K562 (cell line): ENCODE results near the gene AFAP1. TPM values are rescaled to one million over a fixed set of nuclear protein-coding genes. Genes with fewer than 3 reads are reported as not detected.

ENCODE experiments used
- ATAC-seq: fragments of 200-7000 bp; cut with Tn5 transposase; 3 replicates; pipeline ENCODE4 v1.9.1; 2020; ENCODE audit warnings: moderate library complexity
- BruUV-seq: library from RNA; stranded (reverse); fragments of 400-500 nt; replicated peaks from 2 replicates; lab custom pipeline; 2021; lab: Mats Ljungman, UMichigan
- CTCF ChIA-PET: fragments of 300-600 bp; formaldehyde crosslinking; extraction: SDS; loops from one replicate; lab custom pipeline; 2021; ENCODE audit warnings: low intra/inter-chr PET ratio; lab: Yijun Ruan, JAX
- POLR2A ChIA-PET: fragments of 300-600, 350-650 bp; sonication (Branson Sonifier 250); formaldehyde crosslinking; extraction: SDS; loops from one replicate; lab custom pipeline; 2021; ENCODE audit warnings: antibody characterized with exemption, inconsistent platforms; lab: Yijun Ruan, JAX
- DNase-seq, 4 experiments: peaks; one replicate each; pipeline versions ENCODE4 v3.0.0 to v3.0.0-alpha.2; 2011 to 2018; ENCODE audit warnings: low spot score in 3 of 4, mixed read lengths in 3 of 4; ENCODE audit errors: extremely low read depth in 1 of 4
- FAIRE-seq: peaks from 2 replicates; lab custom pipeline; 2011; peaks lifted over from hg19 to GRCh38; lab: Jason Lieb, UNC
- H2AFZ ChIP-seq: 2 replicates; pipeline ENCODE4 v1.6.0; 2011; ENCODE audit warnings: low read depth, low read length, control low read depth, inconsistent platforms
- H3K27ac ChIP-seq: fragments of 200-600 bp; 3 replicates; pipeline ENCODE4 v1.8.0; 2011; ENCODE audit warnings: low read depth, mild to moderate bottlenecking, control low read depth, inconsistent platforms, low read length, moderate library complexity, mixed read lengths; ENCODE audit errors: extremely low read depth
- H3K27me3 ChIP-seq, 2 experiments: fragments of 300-600 bp in 1 of 2; 2 replicates in 1 of 2; 3 replicates in 1 of 2; pipeline versions ENCODE4 v1.6.0 to v1.8.0; 2011; ENCODE audit warnings: inconsistent platforms in 2 of 2, low read length in 2 of 2, mild to moderate bottlenecking in 1 of 2, mixed read lengths in 1 of 2, moderate library complexity in 1 of 2; ENCODE audit not compliant: control insufficient read depth in 2 of 2, insufficient read depth in 2 of 2
- H3K36me3 ChIP-seq: fragments of 300-600 bp; 3 replicates; pipeline ENCODE4 v1.8.0; 2011; ENCODE audit warnings: mild to moderate bottlenecking, low read length, inconsistent platforms; ENCODE audit not compliant: control insufficient read depth, insufficient read depth
- H3K4me1 ChIP-seq, 2 experiments: fragments of 200-600 bp in 1 of 2; replicated peaks in 1 of 2; 2 replicates in 1 of 2; 3 replicates in 1 of 2; pipeline versions ENCODE4 v1.5.1 to v1.8.0; 2011; ENCODE audit warnings: inconsistent platforms in 2 of 2, low read length in 2 of 2, mild to moderate bottlenecking in 1 of 2, mixed read lengths in 1 of 2, moderate library complexity in 1 of 2; ENCODE audit not compliant: control insufficient read depth in 2 of 2, insufficient read depth in 2 of 2
- H3K4me2 ChIP-seq: 2 replicates; pipeline ENCODE4 v1.6.1; 2011; ENCODE audit warnings: low read length, control low read depth, inconsistent platforms, mixed read lengths; ENCODE audit not compliant: insufficient read depth
- H3K4me3 ChIP-seq: fragments of 200-600 bp; sonication (generic), shearing (Covaris generic); 2 replicates; pipeline ENCODE4 v1.5.1; 2016; ENCODE audit warnings: control low read depth, inconsistent platforms
- H3K79me2 ChIP-seq: fragments of 200-600 bp; 3 replicates; pipeline ENCODE4 v1.8.0; 2011; ENCODE audit warnings: low read length, inconsistent platforms; ENCODE audit not compliant: control insufficient read depth, insufficient read depth
- H3K9ac ChIP-seq, 2 experiments: 2 replicates each; pipeline versions ENCODE4 v1.6.0 to v1.6.1; 2011; ENCODE audit warnings: low read depth in 2 of 2, low read length in 2 of 2, control low read depth in 1 of 2, inconsistent platforms in 1 of 2, mild to moderate bottlenecking in 1 of 2, mixed read lengths in 1 of 2; ENCODE audit not compliant: insufficient read depth in 1 of 2
- H3K9me1 ChIP-seq: one replicate; pipeline ENCODE4 v1.6.0; 2011; ENCODE audit warnings: inconsistent platforms, mild to moderate bottlenecking, low read length, moderate library complexity; ENCODE audit not compliant: control insufficient read depth, insufficient read depth
- H3K9me3 ChIP-seq: replicated peaks from 2 replicates; pipeline ENCODE4 v1.5.1; 2011; ENCODE audit warnings: low read depth, low read length, inconsistent platforms; ENCODE audit not compliant: control insufficient read depth, insufficient read depth
- H4K20me1 ChIP-seq: replicated peaks from 2 replicates; pipeline ENCODE4 v1.6.1; 2011; ENCODE audit warnings: low read length, inconsistent platforms, mixed read lengths; ENCODE audit not compliant: control insufficient read depth, insufficient read depth
- AFF4 ChIP-seq: sonication (generic); formaldehyde crosslinking; IDR thresholded peaks from 2 replicates; pipeline ENCODE4 v1.8.0; 2023; ENCODE audit warnings: mild to moderate bottlenecking, missing genetic modification reagents
- CHAMP1 ChIP-seq: fragments of 450-650 bp; IDR thresholded peaks from 2 replicates; pipeline ENCODE4 v1.6.1; 2016; ENCODE audit warnings: mild to moderate bottlenecking
- JUN ChIP-seq, 2 experiments: sonication (generic) in 1 of 2; formaldehyde crosslinking in 1 of 2; IDR thresholded peaks; 2 replicates each; pipeline versions ENCODE4 v1.6.1 to v1.8.0; 2012 to 2022; ENCODE audit warnings: borderline replicate concordance in 2 of 2, mild to moderate bottlenecking in 2 of 2, improper control_type of control experiment in 1 of 2, low read depth in 1 of 2, low read length in 1 of 2, missing genetic modification reagents in 1 of 2
- JUNB ChIP-seq: fragments of 450-650 bp; formaldehyde crosslinking; conservative IDR thresholded peaks from 2 replicates; pipeline ENCODE4 v1.4.0; 2020; ENCODE audit warnings: mild to moderate bottlenecking
- MIER1 ChIP-seq: fragments of 450-650 bp; IDR thresholded peaks from 2 replicates; pipeline ENCODE4 v1.6.1; 2016; ENCODE audit warnings: antibody characterized with exemption, mild to moderate bottlenecking, low read depth
- SIRT6 ChIP-seq: IDR thresholded peaks from one replicate; pipeline ENCODE4 v1.6.1; 2012; ENCODE audit warnings: low read depth, mild to moderate bottlenecking, control low read depth, inconsistent platforms, low read length, moderate library complexity
- SMARCA5 ChIP-seq: fragments of 450-650 bp; IDR thresholded peaks from 2 replicates; pipeline ENCODE4 v1.6.1; 2016
- ZNF778 ChIP-seq: fragments of 450-650 bp; formaldehyde crosslinking; IDR thresholded peaks from 2 replicates; pipeline ENCODE4 v1.4.0; 2020; ENCODE audit warnings: mild to moderate bottlenecking, moderate library complexity
- WGBS: fragments of 100-300 bp; shearing (Covaris generic); methylation state at CpG from one replicate; pipeline ENCODE4 v1.1.6; 2016; ENCODE audit warnings: low coverage, mixed read lengths; ENCODE audit not compliant: insufficient coverage; ENCODE audit errors: missing lambda C conversion rate; 5-methylcytosine and 5-hydroxymethylcytosine counted together
- in situ Hi-C: fragments of 300-500 bp; cut with MboI; formaldehyde crosslinking; loops from 4 replicates; pipeline ENCODE4 v1.15.0; 2018; ENCODE audit warnings: inconsistent platforms, mixed read lengths
- intact Hi-C: fragments of 100-400 bp; cut with micrococcal nuclease; formaldehyde crosslinking; loops from 2 replicates; pipeline ENCODE4 v1.14.2; 2022
- polyA plus RNA-seq, 8 experiments: library from polyadenylated mRNA; depleted of rRNA in 4 of 8; stranded (reverse) in 5 of 8; unstranded in 3 of 8; fragments of >200 nt; fragmentation: Nextera tagmentation in 2 of 8; fragmentation: Illumina TruSeq in 1 of 8; extraction: Ambion mirVana in 2 of 8; extraction: Trizol in 1 of 8; gene quantifications; 2 replicates each; pipeline versions ENCODE4 v1.2.1 to v1.2.3, GENCODE V29; 2011 to 2014; ENCODE audit warnings: inconsistent platforms in 1 of 8, missing spikeins in 1 of 8
- total RNA-seq, 7 experiments: library from RNA; depleted of rRNA in 6 of 7; stranded (reverse); fragments of >200 nt in 6 of 7; fragmentation: Illumina TruSeq in 2 of 7; extraction: Trizol in 2 of 7; gene quantifications; 2 replicates each; pipeline versions ENCODE4 v1.2.1 to v1.2.3, GENCODE V29; 2011 to 2021; ENCODE audit warnings: low replicate concordance in 1 of 7

AFAP1 gene
- total and polyA plus RNA-seq, 9 of the 15 experiments (the other 6 are each of a cell fraction or from before 2014, with no cell fraction given): 0.07 to 0.42 (median 0.12) TPM; not detected in 1

- FAIRE-seq (no peak), DNase-seq (no peak), ATAC-seq (no peak)
- Histone ChIP-seq H2AFZ (no peak overlapping the region), H3K27ac (no peak overlapping the region), H4K20me1 (no peaks in the 10 kb centered on the region; the same call in 1 of the 2 replicates), H3K79me2 (no peaks in the 10 kb centered on the region), H3K9ac (no peak overlapping the region), H3K4me1 (no peaks in the 10 kb centered on the region), H3K9me1 (no peaks in the 10 kb centered on the region), H3K9me3 (no peaks in the 10 kb centered on the region), H3K27me3 (peaks cover 9 to 43% of the 10 kb centered on the region in 2 experiments; a peak in 4 of 5 replicates), H3K36me3 (no peaks in the 10 kb centered on the region), H3K4me3 (no peak overlapping the region), H3K4me2 (no peak overlapping the region)
- CTCF ChIA-PET: no interaction called here
- WGBS: 4% methylated on average over 11 of the region's 11 CpGs
- BruUV-seq: no TSS peak
- intact Hi-C loops (no loop called here), in situ Hi-C loops (no loop called here)
- POLR2A ChIA-PET: interaction anchor here (2.0 kb wide), 1 partner anchor 10 kb away, joined by 5 read pairs; no protein-coding TSS in a partner anchor
- no peak for TF ChIP-seq JUNB (CRISPR knock-in tag)
- TF ChIP-seq ZNF778 (CRISPR knock-in tag): no peak
- TF ChIP-seq JUN (IDR thresholded peaks at IDR 0.05; ENCODE audit: borderline replicate concordance, low read depth, low read length): no peak
- no peak for TF ChIP-seq JUN (CRISPR knock-in tag; IDR thresholded peaks at IDR 0.05; ENCODE audit: borderline replicate concordance)
- no peak for TF ChIP-seq CHAMP1
- no peak for TF ChIP-seq AFF4 (CRISPR knock-in tag)
- no peak for TF ChIP-seq SMARCA5
- TF ChIP-seq SIRT6: no peak
- TF ChIP-seq MIER1: no peak
Observed at GRCh38 chr4:7821245-7822136, 118.2 kb downstream of the AFAP1 start.
